ENCODE data around the gene SPHKAP.

Gene SPHKAP

DNA sequence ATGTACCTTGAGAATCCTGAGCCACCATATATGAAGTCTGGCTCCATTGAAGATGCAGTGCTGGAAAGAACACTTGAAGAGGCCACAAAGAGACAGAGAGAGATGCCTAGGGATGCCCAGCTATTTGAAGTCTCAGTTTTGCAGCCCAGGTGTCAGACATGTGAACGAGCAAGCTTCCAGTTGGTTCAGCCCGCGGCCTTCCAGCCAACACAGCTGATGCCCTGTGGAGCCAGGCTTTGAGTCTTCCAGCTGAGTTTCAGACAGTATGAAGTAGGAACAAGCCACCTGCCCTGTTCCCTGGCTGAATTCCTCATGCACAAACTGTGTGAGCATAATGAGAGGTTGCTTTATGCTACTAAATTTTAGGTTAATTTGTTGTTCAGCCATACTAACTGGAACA lies 108.8 kb downstream of the SPHKAP start:
- Histone ChIP-seq H3K36me3 (replicated peaks; ENCODE audit: low read depth, low read length) (no peaks in the 10 kb centered on the region), H3K4me2 (ENCODE audit: low read length) (no peak overlapping the region), H3K27ac (ENCODE audit: low read length) (no peak overlapping the region), H3K4me1 (ENCODE audit: low read length) (peaks cover 3% of the 10 kb centered on the region; the same call in 1 of the 2 replicates), H3K27me3 (ENCODE audit: low read depth, low read length) (no peaks in the 10 kb centered on the region), H3K79me2 (ENCODE audit: low read length) (no peaks in the 10 kb centered on the region), H3K9ac (ENCODE audit: low read length) (no peak overlapping the region), H3K4me3 (ENCODE audit: low read length) (no peak overlapping the region), H2AFZ (ENCODE audit: low read depth, low read length) (no peak overlapping the region), H4K20me1 (ENCODE audit: insufficient read depth, low read length) (no peaks in the 10 kb centered on the region), H3K9me3 (ENCODE audit: insufficient read depth, low read length) (no peaks in the 10 kb centered on the region)
- TF ChIP-seq EZH2phosphoT487 (IDR thresholded peaks at IDR 0.05; ENCODE audit: low read depth): no peak
- TF ChIP-seq, protein P1, sequence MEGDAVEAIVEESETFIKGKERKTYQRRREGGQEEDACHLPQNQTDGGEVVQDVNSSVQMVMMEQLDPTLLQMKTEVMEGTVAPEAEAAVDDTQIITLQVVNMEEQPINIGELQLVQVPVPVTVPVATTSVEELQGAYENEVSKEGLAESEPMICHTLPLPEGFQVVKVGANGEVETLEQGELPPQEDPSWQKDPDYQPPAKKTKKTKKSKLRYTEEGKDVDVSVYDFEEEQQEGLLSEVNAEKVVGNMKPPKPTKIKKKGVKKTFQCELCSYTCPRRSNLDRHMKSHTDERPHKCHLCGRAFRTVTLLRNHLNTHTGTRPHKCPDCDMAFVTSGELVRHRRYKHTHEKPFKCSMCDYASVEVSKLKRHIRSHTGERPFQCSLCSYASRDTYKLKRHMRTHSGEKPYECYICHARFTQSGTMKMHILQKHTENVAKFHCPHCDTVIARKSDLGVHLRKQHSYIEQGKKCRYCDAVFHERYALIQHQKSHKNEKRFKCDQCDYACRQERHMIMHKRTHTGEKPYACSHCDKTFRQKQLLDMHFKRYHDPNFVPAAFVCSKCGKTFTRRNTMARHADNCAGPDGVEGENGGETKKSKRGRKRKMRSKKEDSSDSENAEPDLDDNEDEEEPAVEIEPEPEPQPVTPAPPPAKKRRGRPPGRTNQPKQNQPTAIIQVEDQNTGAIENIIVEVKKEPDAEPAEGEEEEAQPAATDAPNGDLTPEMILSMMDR (IDR thresholded peaks at IDR 0.05; ENCODE audit: low read depth, low read length): no peak

DNA sequence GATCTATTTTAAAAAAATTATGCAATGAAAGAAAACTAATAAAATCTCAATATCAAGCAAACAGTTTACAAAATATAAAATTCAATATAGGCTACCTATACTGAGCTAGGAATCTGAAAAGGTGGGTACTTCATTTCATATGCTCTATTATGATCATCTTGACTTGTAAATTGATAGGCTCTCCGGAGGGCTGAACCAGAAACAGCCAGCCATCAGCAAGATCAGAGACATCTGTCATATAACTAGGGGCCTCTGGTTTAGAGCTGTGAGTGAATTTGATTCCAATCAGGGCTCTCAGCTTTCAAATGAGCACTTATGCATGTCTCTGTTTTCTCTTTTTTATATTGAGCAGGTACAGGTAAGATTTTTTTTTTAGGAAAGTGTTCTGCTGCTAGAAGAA lies 114.2 kb downstream of the SPHKAP start:
- Histone ChIP-seq H3K27me3 (ENCODE audit: low read depth, low read length) (no peaks in the 10 kb centered on the region), H3K4me3 (ENCODE audit: low read length) (no peak overlapping the region), H4K20me1 (ENCODE audit: insufficient read depth, low read length) (no peaks in the 10 kb centered on the region), H3K4me1 (ENCODE audit: low read length) (peaks cover 3% of the 10 kb centered on the region; the same call in 1 of the 2 replicates), H3K9me3 (ENCODE audit: insufficient read depth, low read length) (no peaks in the 10 kb centered on the region), H3K9ac (ENCODE audit: low read length) (no peak overlapping the region), H3K27ac (ENCODE audit: low read length) (no peak overlapping the region), H2AFZ (ENCODE audit: low read depth, low read length) (no peak overlapping the region), H3K4me2 (ENCODE audit: low read length) (no peak overlapping the region), H3K79me2 (ENCODE audit: low read length) (no peaks in the 10 kb centered on the region), H3K36me3 (replicated peaks; ENCODE audit: low read depth, low read length) (no peaks in the 10 kb centered on the region)
- no peak for TF ChIP-seq EZH2phosphoT487 (IDR thresholded peaks at IDR 0.05; ENCODE audit: low read depth)

DNA sequence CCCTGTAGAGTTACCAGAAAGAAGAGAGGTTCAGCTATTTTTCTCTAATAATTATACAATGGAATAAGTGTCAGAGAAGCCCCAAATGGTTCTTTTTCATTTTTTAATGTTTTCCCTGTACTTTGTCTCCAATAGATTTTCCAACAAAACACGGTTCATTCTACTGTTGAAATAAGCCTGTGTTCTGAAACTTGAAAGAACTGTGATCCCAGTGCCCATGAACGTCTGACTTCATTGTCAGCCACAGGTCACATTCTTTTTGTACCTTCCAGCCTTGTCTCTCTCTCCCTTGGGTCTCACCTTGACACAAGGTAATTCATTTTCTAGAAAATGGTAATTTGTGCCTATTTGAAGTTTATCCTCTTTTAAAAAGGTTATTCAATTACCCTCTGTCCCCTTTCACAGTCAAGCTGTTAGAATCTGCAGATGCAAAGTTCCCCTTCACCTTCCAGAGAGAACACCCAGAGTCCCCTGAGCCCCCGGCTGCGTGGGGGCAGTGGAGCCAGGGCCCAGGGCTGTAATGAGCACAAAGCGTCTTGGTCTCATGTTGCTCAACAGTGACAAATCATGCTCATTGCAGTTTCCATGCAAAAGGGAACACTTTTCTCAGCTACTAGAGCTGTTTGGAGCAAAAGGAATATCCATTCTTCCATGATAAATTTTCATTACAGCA lies 115.2 kb downstream of the SPHKAP start:
- no peak for TF ChIP-seq EZH2phosphoT487 (IDR thresholded peaks at IDR 0.05; ENCODE audit: low read depth)
- TF ChIP-seq, protein P1 (IDR thresholded peaks at IDR 0.05; ENCODE audit: low read depth, low read length): no peak
- H2AFZ ChIP-seq (ENCODE audit: low read depth, low read length): no peak overlapping the region
- no peaks in the 10 kb centered on the region for H3K36me3 ChIP-seq (replicated peaks; ENCODE audit: low read depth, low read length)
- H3K4me1 ChIP-seq (ENCODE audit: low read length): peaks cover 3% of the 10 kb centered on the region; the same call in 1 of the 2 replicates
- no peaks in the 10 kb centered on the region for H4K20me1 ChIP-seq (ENCODE audit: insufficient read depth, low read length)
- H3K4me3 ChIP-seq (ENCODE audit: low read length): no peak overlapping the region
- H3K4me2 ChIP-seq (ENCODE audit: low read length): no peak overlapping the region
- no peaks in the 10 kb centered on the region for H3K9me3 ChIP-seq (ENCODE audit: insufficient read depth, low read length)
- no peak overlapping the region for H3K27ac ChIP-seq (ENCODE audit: low read length)
- H3K27me3 ChIP-seq (ENCODE audit: low read depth, low read length): no peaks in the 10 kb centered on the region
- H3K79me2 ChIP-seq (ENCODE audit: low read length): no peaks in the 10 kb centered on the region
- no peak overlapping the region for H3K9ac ChIP-seq (ENCODE audit: low read length)

DNA sequence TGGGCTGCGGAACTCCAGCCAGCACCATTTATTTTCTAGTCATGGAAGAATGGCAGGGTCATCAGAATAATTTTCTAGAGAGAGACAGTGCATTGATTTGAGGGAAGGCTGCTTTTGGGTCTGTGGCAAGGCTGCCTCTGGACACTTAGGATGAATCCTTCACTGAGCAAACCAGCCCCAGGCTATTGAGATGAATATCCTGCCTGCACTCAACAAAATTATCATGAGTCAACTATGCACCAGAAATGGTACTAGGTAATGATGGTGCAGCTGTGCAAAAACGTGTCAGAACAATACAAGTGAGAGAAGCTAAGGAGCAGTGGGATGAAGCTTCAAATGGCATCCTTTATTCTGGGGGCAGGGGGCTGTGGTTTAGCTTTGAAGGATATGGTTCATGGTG lies 115.8 kb downstream of the SPHKAP start:
- TF ChIP-seq, protein P1 (IDR thresholded peaks at IDR 0.05; ENCODE audit: low read depth, low read length): no peak
- no peak for TF ChIP-seq EZH2phosphoT487 (IDR thresholded peaks at IDR 0.05; ENCODE audit: low read depth)
- Histone ChIP-seq H3K9ac (ENCODE audit: low read length) (no peak overlapping the region), H2AFZ (ENCODE audit: low read depth, low read length) (no peak overlapping the region), H3K27ac (ENCODE audit: low read length) (no peak overlapping the region), H3K4me3 (ENCODE audit: low read length) (no peak overlapping the region), H3K4me1 (ENCODE audit: low read length) (peaks cover 3% of the 10 kb centered on the region; the same call in 1 of the 2 replicates), H3K4me2 (ENCODE audit: low read length) (no peak overlapping the region), H3K79me2 (ENCODE audit: low read length) (no peaks in the 10 kb centered on the region), H3K36me3 (replicated peaks; ENCODE audit: low read depth, low read length) (no peaks in the 10 kb centered on the region), H4K20me1 (ENCODE audit: insufficient read depth, low read length) (no peaks in the 10 kb centered on the region), H3K27me3 (ENCODE audit: low read depth, low read length) (no peaks in the 10 kb centered on the region), H3K9me3 (ENCODE audit: insufficient read depth, low read length) (no peaks in the 10 kb centered on the region)

Measured in OCI-LY3 (cell line).